Sigmoid colon (tissue), 4 donors: ENCODE data around the gene OR10H5.

Experiments
- POLR2A ChIP-seq, 2 donors: fragments of 450-650 bp; IDR thresholded peaks; one replicate each; pipeline ENCODE4 v1.6.1; 2016; ENCODE audit warnings: antibody characterized with exemption in 2 of 2, mild to moderate bottlenecking in 2 of 2, moderate library complexity in 2 of 2
- POLR2AphosphoS5 ChIP-seq, 4 donors: sonication (generic); formaldehyde crosslinking; IDR thresholded peaks; one replicate each; pipeline ENCODE4 v1.6.1; 2017; ENCODE audit warnings: antibody characterized with exemption in 4 of 4
- TF ChIP-seq, protein P1 (sequence below), 4 experiments: fragments of 450-650 bp in 3 of 4; fragments of 200-600 bp in 1 of 4; IDR thresholded peaks; one replicate each; pipeline ENCODE4 v1.5.1; 2016 to 2019; ENCODE audit warnings: antibody characterized with exemption in 4 of 4, mild to moderate bottlenecking in 3 of 4, moderate library complexity in 2 of 4

DNA sequence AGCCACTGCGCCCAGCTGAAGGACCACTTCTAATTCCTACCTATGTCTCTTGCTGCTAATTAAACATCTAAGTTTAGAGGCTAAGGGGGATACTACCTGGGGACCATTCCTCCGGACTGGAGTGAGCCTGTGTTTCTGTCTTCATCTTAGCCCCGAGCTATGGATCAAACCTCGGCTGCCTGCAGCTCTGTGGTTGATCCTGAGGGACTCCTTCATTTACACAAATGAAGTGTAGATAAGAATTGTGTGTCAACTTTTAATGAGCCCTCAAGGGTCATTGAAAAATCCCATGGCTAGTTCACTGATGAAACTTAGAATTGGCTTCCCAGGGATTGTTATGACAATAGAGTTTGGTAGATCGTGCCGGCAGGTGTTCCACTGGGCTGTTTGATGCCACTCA lies 59.5 kb downstream of the OR10H5 start:
- TF ChIP-seq, protein P1, sequence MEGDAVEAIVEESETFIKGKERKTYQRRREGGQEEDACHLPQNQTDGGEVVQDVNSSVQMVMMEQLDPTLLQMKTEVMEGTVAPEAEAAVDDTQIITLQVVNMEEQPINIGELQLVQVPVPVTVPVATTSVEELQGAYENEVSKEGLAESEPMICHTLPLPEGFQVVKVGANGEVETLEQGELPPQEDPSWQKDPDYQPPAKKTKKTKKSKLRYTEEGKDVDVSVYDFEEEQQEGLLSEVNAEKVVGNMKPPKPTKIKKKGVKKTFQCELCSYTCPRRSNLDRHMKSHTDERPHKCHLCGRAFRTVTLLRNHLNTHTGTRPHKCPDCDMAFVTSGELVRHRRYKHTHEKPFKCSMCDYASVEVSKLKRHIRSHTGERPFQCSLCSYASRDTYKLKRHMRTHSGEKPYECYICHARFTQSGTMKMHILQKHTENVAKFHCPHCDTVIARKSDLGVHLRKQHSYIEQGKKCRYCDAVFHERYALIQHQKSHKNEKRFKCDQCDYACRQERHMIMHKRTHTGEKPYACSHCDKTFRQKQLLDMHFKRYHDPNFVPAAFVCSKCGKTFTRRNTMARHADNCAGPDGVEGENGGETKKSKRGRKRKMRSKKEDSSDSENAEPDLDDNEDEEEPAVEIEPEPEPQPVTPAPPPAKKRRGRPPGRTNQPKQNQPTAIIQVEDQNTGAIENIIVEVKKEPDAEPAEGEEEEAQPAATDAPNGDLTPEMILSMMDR (IDR thresholded peaks at IDR 0.05), result no peak
- no peak for TF ChIP-seq POLR2A (IDR thresholded peaks at IDR 0.05)
- TF ChIP-seq POLR2AphosphoS5 (IDR thresholded peaks at IDR 0.05), result no peak
